IMR-90 (cell line): ENCODE measurements around the gene JPT1. TPM values are rescaled to one million over a fixed set of nuclear protein-coding genes. Genes with fewer than 3 reads are reported as not detected.
A peak's percentile ranks its signal among the peaks of the same experiment; 100 is the strongest.

Experiments
- ATAC-seq: fragments of 200-7000 bp; cut with Tn5 transposase; 2 replicates; pipeline ENCODE4 v1.9.1; 2020; ENCODE audit warnings: low read depth, mild to moderate bottlenecking, moderate library complexity
- BruUV-seq: library from RNA; stranded (reverse); fragments of 400-500 nt; replicated peaks from 2 replicates; lab custom pipeline; 2021; lab: Mats Ljungman, UMichigan
- CTCF ChIA-PET: fragments of 300-600 bp; formaldehyde crosslinking; extraction: SDS; loops from one replicate; lab custom pipeline; 2021; ENCODE audit warnings: antibody characterized with exemption; lab: Yijun Ruan, JAX
- POLR2A ChIA-PET: fragments of 300-600 bp; sonication (Branson Sonifier 250); formaldehyde crosslinking; loops from one replicate; lab custom pipeline; 2022; ENCODE audit warnings: antibody characterized with exemption; ENCODE audit not compliant: unreplicated experiment; lab: Charles Lee
- DNase-seq: peaks from one replicate; pipeline ENCODE4 v3.0.0; 2013
- H2AFZ ChIP-seq: replicated peaks from 2 replicates; pipeline ENCODE3; 2013; ENCODE audit warnings: low read length, mild to moderate bottlenecking; ENCODE audit not compliant: poor library complexity
- H2AK5ac ChIP-seq: 2 replicates; pipeline ENCODE4 v1.6.1; 2013; ENCODE audit warnings: low read depth, low read length, inconsistent platforms
- H2AK9ac ChIP-seq: replicated peaks from 2 replicates; pipeline ENCODE3; 2013; ENCODE audit warnings: mild to moderate bottlenecking, low read depth, low read length, moderate library complexity; ENCODE audit not compliant: poor library complexity
- H2BK120ac ChIP-seq: 2 replicates; pipeline ENCODE4 v1.6.1; 2013; ENCODE audit warnings: low read depth, low read length, inconsistent platforms
- H2BK15ac ChIP-seq: 3 replicates; pipeline ENCODE4 v1.6.1; 2013; ENCODE audit warnings: low read depth, low read length, inconsistent platforms
- H2BK20ac ChIP-seq: 2 replicates; pipeline ENCODE4 v1.6.1; 2013; ENCODE audit warnings: low read depth, mild to moderate bottlenecking, inconsistent platforms, low read length, moderate library complexity
- H2BK5ac ChIP-seq: 2 replicates; pipeline ENCODE4 v1.6.1; 2013; ENCODE audit warnings: mild to moderate bottlenecking, low read depth, low read length, inconsistent platforms; ENCODE audit not compliant: poor library complexity, severe bottlenecking
- H3K14ac ChIP-seq: replicated peaks from 2 replicates; pipeline ENCODE4 v1.6.1; 2013; ENCODE audit warnings: low read depth, low read length, inconsistent platforms
- H3K18ac ChIP-seq: 2 replicates; pipeline ENCODE4 v1.6.1; 2013; ENCODE audit warnings: low read depth, low read length, control low read depth
- H3K23ac ChIP-seq: 2 replicates; pipeline ENCODE4 v1.6.1; 2013; ENCODE audit warnings: low read depth, low read length, inconsistent platforms
- H3K27ac ChIP-seq: 2 replicates; pipeline ENCODE4 v1.5.1; 2013; ENCODE audit warnings: mild to moderate bottlenecking, control low read depth, low read length; ENCODE audit not compliant: insufficient read depth
- H3K27me3 ChIP-seq: 2 replicates; pipeline ENCODE4 v1.6.1; 2013; ENCODE audit warnings: low read length; ENCODE audit not compliant: control insufficient read depth, insufficient read depth
- H3K36me3 ChIP-seq: 2 replicates; pipeline ENCODE4 v1.6.1; 2013; ENCODE audit warnings: low read length, mixed read lengths; ENCODE audit not compliant: control insufficient read depth, insufficient read depth
- H3K4ac ChIP-seq: 2 replicates; pipeline ENCODE4 v1.6.1; 2013; ENCODE audit warnings: low read depth, low read length, inconsistent platforms
- H3K4me1 ChIP-seq: 2 replicates; pipeline ENCODE4 v1.6.1; 2013; ENCODE audit warnings: low read length, mixed read lengths; ENCODE audit not compliant: control insufficient read depth, insufficient read depth
- H3K4me2 ChIP-seq: 2 replicates; pipeline ENCODE4 v1.6.1; 2013; ENCODE audit warnings: low read depth, mild to moderate bottlenecking, control low read depth, low read length, moderate library complexity
- H3K4me3 ChIP-seq: 2 replicates; pipeline ENCODE4 v1.5.1; 2013; ENCODE audit warnings: low read depth, mild to moderate bottlenecking, control low read depth, low read length, moderate library complexity; ENCODE audit not compliant: insufficient read depth
- H3K56ac ChIP-seq: 2 replicates; pipeline ENCODE4 v1.6.1; 2013; ENCODE audit warnings: low read length, inconsistent platforms; ENCODE audit not compliant: insufficient read depth; ENCODE audit errors: extremely low read depth
- H3K79me1 ChIP-seq, 2 experiments: 2 replicates each; pipeline ENCODE4 v1.6.1; 2013; ENCODE audit warnings: low read length in 2 of 2, inconsistent platforms in 1 of 2, low read depth in 1 of 2
- H3K9ac ChIP-seq: 2 replicates; pipeline ENCODE4 v1.6.1; 2013; ENCODE audit warnings: low read depth, low read length, control low read depth
- H3K9me1 ChIP-seq: 2 replicates; pipeline ENCODE4 v1.6.1; 2013; ENCODE audit warnings: low read length, inconsistent platforms; ENCODE audit not compliant: insufficient read depth
- H3K9me3 ChIP-seq: 2 replicates; pipeline ENCODE4 v1.6.1; 2013; ENCODE audit warnings: low read length; ENCODE audit not compliant: control insufficient read depth, insufficient read depth
- H4K20me1 ChIP-seq: 2 replicates; pipeline ENCODE4 v1.6.1; 2013; ENCODE audit warnings: low read length, inconsistent platforms; ENCODE audit not compliant: insufficient read depth
- H4K5ac ChIP-seq: 2 replicates; pipeline ENCODE4 v1.6.1; 2013; ENCODE audit warnings: mild to moderate bottlenecking, low read depth, low read length, control low read depth
- H4K8ac ChIP-seq, 2 experiments: 2 replicates each; pipeline ENCODE4 v1.6.1; 2013; ENCODE audit warnings: low read depth in 2 of 2, low read length in 2 of 2, control low read depth in 1 of 2, inconsistent platforms in 1 of 2
- H4K91ac ChIP-seq: 2 replicates; pipeline ENCODE4 v1.6.1; 2013; ENCODE audit warnings: low read depth, low read length, inconsistent platforms; ENCODE audit not compliant: insufficient read depth
- BHLHE40 ChIP-seq: fragments of 150-350 bp; IDR thresholded peaks from 2 replicates; pipeline ENCODE4 v1.6.1; 2016; ENCODE audit warnings: mild to moderate bottlenecking, low read depth, low read length
- CEBPB ChIP-seq: IDR thresholded peaks from 2 replicates; pipeline ENCODE4 v1.6.1; 2012; ENCODE audit warnings: low read depth, low read length, improper control_type of control experiment
- CHD1 ChIP-seq: IDR thresholded peaks from 2 replicates; pipeline ENCODE4 v1.6.1; 2012; ENCODE audit warnings: low read depth, low read length, improper control_type of control experiment
- ELK1 ChIP-seq: fragments of 150-350 bp; IDR thresholded peaks from 2 replicates; pipeline ENCODE4 v1.6.1; 2016; ENCODE audit warnings: low read depth, mild to moderate bottlenecking, low read length, moderate library complexity, borderline replicate concordance
- FOS ChIP-seq: fragments of 150-350 bp; IDR thresholded peaks from 2 replicates; pipeline ENCODE4 v1.6.1; 2016; ENCODE audit warnings: low read depth, low read length
- MAFK ChIP-seq: IDR thresholded peaks from 2 replicates; pipeline ENCODE4 v1.6.1; 2012; ENCODE audit warnings: low read depth, low read length, improper control_type of control experiment
- MAZ ChIP-seq: IDR thresholded peaks from 2 replicates; pipeline ENCODE4 v1.6.1; 2012; ENCODE audit warnings: low read depth, mild to moderate bottlenecking, low read length, improper control_type of control experiment, moderate library complexity, borderline replicate concordance
- MXI1 ChIP-seq: IDR thresholded peaks from 2 replicates; pipeline ENCODE4 v1.6.1; 2012; ENCODE audit warnings: low read depth, mild to moderate bottlenecking, low read length, moderate library complexity, borderline replicate concordance
- NFE2L2 ChIP-seq: fragments of 150-350 bp; IDR thresholded peaks from 2 replicates; pipeline ENCODE4 v1.6.1; 2016; ENCODE audit warnings: low read depth, mild to moderate bottlenecking, low read length
- POLR2A ChIP-seq: IDR thresholded peaks from 2 replicates; pipeline ENCODE4 v1.6.1; 2012; ENCODE audit warnings: mild to moderate bottlenecking, low read depth, low read length
- RAD21 ChIP-seq: IDR thresholded peaks from 2 replicates; pipeline ENCODE4 v1.6.1; 2012; ENCODE audit warnings: low read length, improper control_type of control experiment
- RCOR1 ChIP-seq: IDR thresholded peaks from 2 replicates; pipeline ENCODE4 v1.6.1; 2012; ENCODE audit warnings: mild to moderate bottlenecking, low read length, improper control_type of control experiment; ENCODE audit not compliant: insufficient replicate concordance
- RFX5 ChIP-seq: IDR thresholded peaks from 2 replicates; pipeline ENCODE4 v1.8.0; 2012; ENCODE audit warnings: low read depth, mild to moderate bottlenecking, low read length, moderate library complexity
- SMC3 ChIP-seq: fragments of 150-350 bp; IDR thresholded peaks from 2 replicates; pipeline ENCODE4 v1.6.1; 2016; ENCODE audit warnings: low read depth, mild to moderate bottlenecking, antibody characterized with exemption, low read length, moderate library complexity
- USF2 ChIP-seq: fragments of 150-350 bp; IDR thresholded peaks from 2 replicates; pipeline ENCODE4 v1.6.1; 2017; ENCODE audit warnings: mild to moderate bottlenecking, antibody characterized with exemption, low read length, low read depth
- WGBS, 2 experiments: methylation state at CpG; one replicate each; pipeline versions ENCODE4 v1.1.5 to v1.1.7; 2013; ENCODE audit warnings: missing lambda C conversion rate in 2 of 2; ENCODE audit not compliant: insufficient read length in 1 of 2; ENCODE audit errors: extremely low coverage in 2 of 2; 5-methylcytosine and 5-hydroxymethylcytosine counted together
- dilution Hi-C: fragments of 300-500 bp; cut with HindIII; formaldehyde crosslinking; loops from one replicate; pipeline ENCODE4 v1.14.3; 2018; ENCODE audit warnings: low sequenced_read_pairs; ENCODE audit not compliant: unreplicated experiment
- in situ Hi-C: fragments of 300-500 bp; cut with MboI; formaldehyde crosslinking; loops from 3 replicates; pipeline ENCODE4 v1.14.3; 2019; ENCODE audit warnings: low sequenced_read_pairs, inconsistent platforms, mixed read lengths
- intact Hi-C: fragments of 100-400 bp; cut with micrococcal nuclease; formaldehyde crosslinking; loops from 2 replicates; pipeline ENCODE4 v1.10.0; 2022
- polyA plus RNA-seq, 3 experiments: library from polyadenylated mRNA; depleted of rRNA; stranded (reverse); fragments of >200 nt; gene quantifications; 2 replicates each; pipeline ENCODE4 v1.2.3, GENCODE V29; 2012; ENCODE audit warnings: low replicate concordance in 1 of 3
- total RNA-seq: library from RNA; depleted of rRNA; stranded (reverse); fragments of >200 nt; gene quantifications from 2 replicates; pipeline ENCODE4 v1.2.3, GENCODE V29; 2012
- TF ChIP-seq, protein P1 (sequence below): conservative IDR thresholded peaks from 2 replicates; pipeline ENCODE4 v1.5.1; 2012; ENCODE audit warnings: mild to moderate bottlenecking, low read depth, low read length, improper control_type of control experiment

The JPT1 gene
- total and polyA plus RNA-seq, 2 of the 4 experiments (the other 2 are of a cell fraction), result 118 to 272 TPM

- in situ Hi-C loops, result no loop called here
- Histone ChIP-seq H3K27ac (no peak overlapping the region), H4K20me1 (peaks cover 46% of the 10 kb centered on the region)
Measured at GRCh38 chr17:75181110-75181509, 26.8 kb upstream of the JPT1 start.

More at GRCh38 chr17:75181110-75181509, 26.8 kb upstream of the JPT1 start:
- dilution Hi-C loops (no loop called here), intact Hi-C loops (no loop called here)
- Histone ChIP-seq H3K56ac (no peak overlapping the region; the same call in 1 of the 2 replicates), H2AFZ (no peak overlapping the region), H3K14ac (peak overlapping the region; percentile 68; the same call in 1 of the 2 replicates), H2AK5ac (no peak overlapping the region), H4K91ac (no peak overlapping the region), H3K4ac (no peak overlapping the region), H3K4me2 (peak overlapping the region; percentile 98), H2BK5ac (no peak overlapping the region), H2BK15ac (no peak overlapping the region), H3K9me3 (no peaks in the 10 kb centered on the region), H4K8ac (no peak overlapping the region), H3K79me1 (peaks cover 7 to 40% of the 10 kb centered on the region in 2 experiments), H3K9ac (peak overlapping the region; percentile 91; the same call in 1 of the 2 replicates), H3K4me1 (no peaks in the 10 kb centered on the region), H2AK9ac (no peak overlapping the region), H3K27me3 (no peaks in the 10 kb centered on the region), H2BK20ac (no peak overlapping the region), H4K5ac (no peak overlapping the region), H3K4me3 (peak overlapping the region; percentile 98), H3K23ac (peak overlapping the region; percentile 92; the same call in 1 of the 2 replicates), H3K9me1 (peaks cover 8% of the 10 kb centered on the region; the same call in 1 of the 2 replicates), H3K36me3 (peaks cover 27% of the 10 kb centered on the region), H3K18ac (no peak overlapping the region), H2BK120ac (no peak overlapping the region)
- no CpG with 5 or more reads among the region's 8 CpGs for WGBS, 2 experiments
- no peak for ATAC-seq
- POLR2A ChIA-PET, result no interaction called here
- DNase-seq, result no peak
- TF ChIP-seq BHLHE40 (no peak), CHD1 (no peak), RCOR1 (no peak), USF2 (no peak), RAD21 (no peak), MXI1 (no peak), CEBPB (no peak), FOS (no peak), NFE2L2 (no peak), SMC3 (no peak), ELK1 (no peak), MAFK (no peak), MAZ (no peak), RFX5 (no peak), POLR2A (no peak)
- TF ChIP-seq, protein P1, sequence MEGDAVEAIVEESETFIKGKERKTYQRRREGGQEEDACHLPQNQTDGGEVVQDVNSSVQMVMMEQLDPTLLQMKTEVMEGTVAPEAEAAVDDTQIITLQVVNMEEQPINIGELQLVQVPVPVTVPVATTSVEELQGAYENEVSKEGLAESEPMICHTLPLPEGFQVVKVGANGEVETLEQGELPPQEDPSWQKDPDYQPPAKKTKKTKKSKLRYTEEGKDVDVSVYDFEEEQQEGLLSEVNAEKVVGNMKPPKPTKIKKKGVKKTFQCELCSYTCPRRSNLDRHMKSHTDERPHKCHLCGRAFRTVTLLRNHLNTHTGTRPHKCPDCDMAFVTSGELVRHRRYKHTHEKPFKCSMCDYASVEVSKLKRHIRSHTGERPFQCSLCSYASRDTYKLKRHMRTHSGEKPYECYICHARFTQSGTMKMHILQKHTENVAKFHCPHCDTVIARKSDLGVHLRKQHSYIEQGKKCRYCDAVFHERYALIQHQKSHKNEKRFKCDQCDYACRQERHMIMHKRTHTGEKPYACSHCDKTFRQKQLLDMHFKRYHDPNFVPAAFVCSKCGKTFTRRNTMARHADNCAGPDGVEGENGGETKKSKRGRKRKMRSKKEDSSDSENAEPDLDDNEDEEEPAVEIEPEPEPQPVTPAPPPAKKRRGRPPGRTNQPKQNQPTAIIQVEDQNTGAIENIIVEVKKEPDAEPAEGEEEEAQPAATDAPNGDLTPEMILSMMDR, result no peak
- CTCF ChIA-PET, result interaction anchor here (0.7 to 1.0 kb wide), 2 partner anchors 20 to 50 kb away, joined by 4 to 5 read pairs; no protein-coding TSS in a partner anchor
- no TSS peak for BruUV-seq
